CD4-positive, CD25-positive, alpha-beta regulatory T cell (primary cell): Measurements from ENCODE around the gene CD1D. TPM values are rescaled to one million over a fixed set of nuclear protein-coding genes. Genes with fewer than 3 reads are reported as not detected.

Experiments
- ATAC-seq, 2 donors: fragments of 150-1000 bp; cut with Tn5 transposase; one replicate each; pipeline ENCODE4 v1.10.0; 2021; ENCODE audit warnings: low read depth in 2 of 2, moderate number of reproducible peaks in 2 of 2, moderate library complexity in 1 of 2
- DNase-seq, 3 donors: peaks; one replicate each; pipeline versions ENCODE4 v3.0.0 to v3.0.0-alpha.2; 2012 to 2022; ENCODE audit warnings: mixed read lengths in 1 of 3
- H3K27ac ChIP-seq: one replicate; pipeline ENCODE4 v1.7.0; 2013; ENCODE audit warnings: mild to moderate bottlenecking, low read length; ENCODE audit not compliant: insufficient read depth, poor library complexity, severe bottlenecking
- H3K27me3 ChIP-seq: one replicate; pipeline ENCODE4 v1.7.0; 2013; ENCODE audit warnings: low read length; ENCODE audit not compliant: control insufficient read depth, insufficient read depth
- H3K36me3 ChIP-seq: one replicate; pipeline ENCODE4 v1.7.0; 2013; ENCODE audit warnings: mild to moderate bottlenecking, low read length, moderate library complexity; ENCODE audit not compliant: control insufficient read depth, insufficient read depth
- H3K4me1 ChIP-seq: 2 replicates; pipeline ENCODE4 v1.7.0; 2013; ENCODE audit warnings: mild to moderate bottlenecking, low read length; ENCODE audit not compliant: insufficient read depth, control insufficient read depth, poor library complexity, severe bottlenecking
- H3K4me3 ChIP-seq: one replicate; pipeline ENCODE4 v1.7.0; 2013; ENCODE audit warnings: low read depth, mild to moderate bottlenecking, low read length, moderate library complexity
- H3K9me3 ChIP-seq, 2 experiments: 1 replicate in 1 of 2; 2 replicates in 1 of 2; pipeline ENCODE4 v1.7.0; 2013; ENCODE audit warnings: low read length in 2 of 2, mild to moderate bottlenecking in 1 of 2, moderate library complexity in 1 of 2; ENCODE audit not compliant: control insufficient read depth in 2 of 2
- H3K27ac Mint-ChIP-seq, 3 donors: one replicate each; pipeline ENCODE4 v1.8.0; 2020 to 2022; ENCODE audit warnings: mild to moderate bottlenecking in 3 of 3, mixed read lengths in 3 of 3, moderate library complexity in 2 of 3
- H3K27me3 Mint-ChIP-seq: one replicate; pipeline ENCODE4 v1.8.0; 2022; ENCODE audit warnings: mild to moderate bottlenecking, mixed read lengths
- H3K36me3 Mint-ChIP-seq: one replicate; pipeline ENCODE4 v1.8.0; 2020; ENCODE audit warnings: mixed read lengths
- H3K4me1 Mint-ChIP-seq, 4 donors: one replicate each; pipeline ENCODE4 v1.8.0; 2020 to 2022; ENCODE audit warnings: mixed read lengths in 4 of 4, mild to moderate bottlenecking in 1 of 4
- H3K4me3 Mint-ChIP-seq, 4 donors: one replicate each; pipeline ENCODE4 v1.8.0; 2020 to 2022; ENCODE audit warnings: mild to moderate bottlenecking in 4 of 4, mixed read lengths in 4 of 4, moderate library complexity in 3 of 4
- H3K9me3 Mint-ChIP-seq, 7 donors: one replicate each; pipeline ENCODE4 v1.8.0; 2020 to 2022; ENCODE audit warnings: mixed read lengths in 7 of 7, mild to moderate bottlenecking in 3 of 7, moderate library complexity in 2 of 7
- polyA plus RNA-seq, 4 donors: library from polyadenylated mRNA; unstranded; fragments of 300-500 nt; fragmentation: Illumina TruSeq; gene quantifications; one replicate each; pipeline ENCODE4 v1.2.3, GENCODE V29; 2021
- total RNA-seq: library from RNA; stranded (reverse); gene quantifications from one replicate; pipeline ENCODE4 v1.2.3, GENCODE V29; 2022

CD1D gene
- total and polyA plus RNA-seq, 5 donors from 2014 or later, result 0.12 to 0.16 TPM; not detected in 3

GRCh38 chr1:158147869-158148268 lies 32.8 kb upstream of the CD1D start:
- DNase-seq, result no peak
- H3K4me3 Mint-ChIP-seq, result peak overlapping the region in 1 of 4 donors; percentile 30
- H3K27me3 Mint-ChIP-seq, result peaks cover 8% of the 10 kb centered on the region

GRCh38 chr1:158148468-158148867 lies 32.2 kb upstream of the CD1D start:
- Histone ChIP-seq H3K4me1 (peaks cover 8% of the 10 kb centered on the region), H3K4me3 (no peak overlapping the region), H3K9me3 (no peaks in the 10 kb centered on the region), H3K27me3 (no peaks in the 10 kb centered on the region), H3K27ac (no peak overlapping the region), H3K36me3 (no peaks in the 10 kb centered on the region)
- peaks cover 9 to 33% (median 15%) of the 10 kb centered on the region in 4 donors for H3K4me1 Mint-ChIP-seq
- no peak for ATAC-seq
- peak overlapping the region; percentile 89 to 97 (median 94) for H3K4me3 Mint-ChIP-seq
- peak overlapping the region in 2 of 3 donors; percentile 79 to 94 for H3K27ac Mint-ChIP-seq
- H3K27me3 Mint-ChIP-seq, result peaks cover 12% of the 10 kb centered on the region
- DNase-seq, result no peak
- no peaks in the 10 kb centered on the region for H3K36me3 Mint-ChIP-seq
- peaks cover 0 to 1% (median 0%) of the 10 kb centered on the region in 7 donors for H3K9me3 Mint-ChIP-seq

More at GRCh38 chr1:158147869-158148268, 32.8 kb upstream of the CD1D start:
- no peak overlapping the region for H3K27ac Mint-ChIP-seq
- Histone ChIP-seq H3K27ac (no peak overlapping the region), H3K4me1 (peaks cover 8% of the 10 kb centered on the region), H3K27me3 (no peaks in the 10 kb centered on the region), H3K9me3 (no peaks in the 10 kb centered on the region), H3K4me3 (peak overlapping the region; percentile 13), H3K36me3 (no peaks in the 10 kb centered on the region)
- peaks cover 0 to 1% (median 0%) of the 10 kb centered on the region in 7 donors for H3K9me3 Mint-ChIP-seq
- H3K4me1 Mint-ChIP-seq, result peaks cover 9 to 33% (median 15%) of the 10 kb centered on the region in 4 donors
- no peak for ATAC-seq
- H3K36me3 Mint-ChIP-seq, result no peaks in the 10 kb centered on the region

GRCh38 chr1:158149175-158149574 lies 31.5 kb upstream of the CD1D start:
- no peaks in the 10 kb centered on the region for H3K36me3 ChIP-seq
- ATAC-seq, result no peak
- H3K9me3 ChIP-seq, result no peaks in the 10 kb centered on the region

GRCh38 chr1:158149577-158150269 lies 31.0 kb upstream of the CD1D start:
- peak overlapping the region; percentile 29 for H3K27ac ChIP-seq
- DNase-seq, result peak; percentile 49 to 67 (median 54)
- Mint-ChIP-seq H3K4me1 (peaks cover 9 to 33% (median 15%) of the 10 kb centered on the region in 4 donors), H3K27me3 (peaks cover 19% of the 10 kb centered on the region), H3K4me3 (peak overlapping the region; percentile 89 to 97 (median 94)), H3K36me3 (no peaks in the 10 kb centered on the region), H3K9me3 (peaks cover 0 to 1% (median 0%) of the 10 kb centered on the region in 7 donors), H3K27ac (peak overlapping the region; percentile 67 to 94 (median 92))
- no peaks in the 10 kb centered on the region for H3K9me3 ChIP-seq
- H3K27me3 ChIP-seq, result peaks cover 2% of the 10 kb centered on the region
- no peaks in the 10 kb centered on the region for H3K36me3 ChIP-seq
- peak overlapping the region; percentile 77 for H3K4me3 ChIP-seq
- peak; percentile 37 to 48 for ATAC-seq
- H3K4me1 ChIP-seq, result peaks cover 8% of the 10 kb centered on the region

More at GRCh38 chr1:158149175-158149574, 31.5 kb upstream of the CD1D start:
- Histone ChIP-seq H3K4me1 (peaks cover 8% of the 10 kb centered on the region), H3K27ac (no peak overlapping the region), H3K27me3 (peaks cover 2% of the 10 kb centered on the region), H3K4me3 (peak overlapping the region; percentile 77)
- Mint-ChIP-seq H3K27me3 (peaks cover 19% of the 10 kb centered on the region), H3K4me1 (peaks cover 9 to 33% (median 15%) of the 10 kb centered on the region in 4 donors), H3K36me3 (no peaks in the 10 kb centered on the region), H3K27ac (peak overlapping the region in 2 of 3 donors; percentile 79 to 94), H3K4me3 (peak overlapping the region; percentile 89 to 97 (median 94)), H3K9me3 (peaks cover 0 to 1% (median 0%) of the 10 kb centered on the region in 7 donors)
- no peak for DNase-seq

- Mint-ChIP-seq H3K4me1 (peaks cover 9 to 33% (median 15%) of the 10 kb centered on the region in 4 donors), H3K9me3 (peaks cover 0 to 1% (median 0%) of the 10 kb centered on the region in 7 donors), H3K4me3 (peak overlapping the region; percentile 89 to 97 (median 94)), H3K27ac (peak overlapping the region in 2 of 3 donors; percentile 92 to 94), H3K27me3 (peaks cover 19% of the 10 kb centered on the region), H3K36me3 (no peaks in the 10 kb centered on the region)
- H3K36me3 ChIP-seq, result no peaks in the 10 kb centered on the region
- DNase-seq (no peak), ATAC-seq (no peak)
- peaks cover 2% of the 10 kb centered on the region for H3K27me3 ChIP-seq
- H3K27ac ChIP-seq, result no peak overlapping the region
- no peak overlapping the region for H3K4me3 ChIP-seq
- H3K9me3 ChIP-seq, result no peaks in the 10 kb centered on the region
- peaks cover 8% of the 10 kb centered on the region for H3K4me1 ChIP-seq
Measured at GRCh38 chr1:158150523-158150922, 30.2 kb upstream of the CD1D start.

GRCh38 chr1:158153179-158153578 lies 27.5 kb upstream of the CD1D start:
- no peak overlapping the region for H3K27ac Mint-ChIP-seq
- peaks cover 8% of the 10 kb centered on the region for H3K4me1 ChIP-seq
- no peak for ATAC-seq

GRCh38 chr1:158153746-158154444 lies 26.8 kb upstream of the CD1D start:
- Mint-ChIP-seq H3K27me3 (peaks cover 22% of the 10 kb centered on the region), H3K27ac (no peak overlapping the region), H3K4me1 (peaks cover 6 to 20% (median 11%) of the 10 kb centered on the region in 4 donors), H3K9me3 (peaks cover 0 to 2% (median 0%) of the 10 kb centered on the region in 7 donors), H3K36me3 (no peaks in the 10 kb centered on the region), H3K4me3 (no peak overlapping the region)
- no peaks in the 10 kb centered on the region for H3K36me3 ChIP-seq
- peaks cover 4% of the 10 kb centered on the region for H3K27me3 ChIP-seq
- no peaks in the 10 kb centered on the region for H3K9me3 ChIP-seq
- ATAC-seq (no peak), DNase-seq (no peak)
- H3K27ac ChIP-seq, result no peak overlapping the region
- H3K4me1 ChIP-seq, result peaks cover 8% of the 10 kb centered on the region
- no peak overlapping the region for H3K4me3 ChIP-seq

More at GRCh38 chr1:158153179-158153578, 27.5 kb upstream of the CD1D start:
- no peak overlapping the region for H3K27ac ChIP-seq
- H3K4me3 ChIP-seq, result no peak overlapping the region
- no peak for DNase-seq
- H3K9me3 ChIP-seq, result no peaks in the 10 kb centered on the region
- no peaks in the 10 kb centered on the region for H3K36me3 ChIP-seq
- peaks cover 0 to 1% (median 0%) of the 10 kb centered on the region in 7 donors for H3K9me3 Mint-ChIP-seq
- H3K4me1 Mint-ChIP-seq, result peaks cover 9 to 26% (median 15%) of the 10 kb centered on the region in 4 donors
- no peak overlapping the region for H3K4me3 Mint-ChIP-seq
- H3K27me3 ChIP-seq, result peaks cover 4% of the 10 kb centered on the region
- peaks cover 24% of the 10 kb centered on the region for H3K27me3 Mint-ChIP-seq
- H3K36me3 Mint-ChIP-seq, result no peaks in the 10 kb centered on the region
